HL-60/S4 (cell line): ENCODE measurements around the gene SMIM11.
"Not testable (repeated sequence)": the region's sequence is repeated elsewhere in the genome, so short reads cannot be mapped to it uniquely, and the experiment has no call there.

ENCODE experiments used
- in situ Hi-C: fragments of 300-500 bp; cut with MboI; formaldehyde crosslinking; loops from 2 replicates; pipeline ENCODE4 v1.14.3; 2022; ENCODE audit warnings: low sequenced_read_pairs

Gene SMIM11

GRCh38 chr21:34407294-34407693, 32.0 kb downstream of the SMIM11 start:
- in situ Hi-C loops: not testable (repeated sequence)

GRCh38 chr21:34417448-34418077, 42.3 kb downstream of the SMIM11 start:
- in situ Hi-C loops: not testable (repeated sequence)

- in situ Hi-C loops: not testable (repeated sequence)
Measured at GRCh38 chr21:34423805-34424204, 48.5 kb downstream of the SMIM11 start, which contains the start of gene SMIM34. TSS of gene SMIM34 (minus strand) at chr21:34423951. CDS start at chr21:34423839, 112 bp downstream.

- in situ Hi-C loops: not testable (repeated sequence)
Measured at GRCh38 chr21:34427339-34427738, 52.0 kb downstream of the SMIM11 start.

GRCh38 chr21:34428441-34428840, 53.1 kb downstream of the SMIM11 start:
- in situ Hi-C loops: not testable (repeated sequence)

GRCh38 chr21:34429710-34430109, 54.4 kb downstream of the SMIM11 start:
- in situ Hi-C loops: not testable (repeated sequence)
